GM21423 (cell line): Measurements from ENCODE around the gene CTSL.
"Not testable (repeated sequence)": the region's sequence is repeated elsewhere in the genome, so short reads cannot be mapped to it uniquely, and the experiment has no call there.

Experiments used
- ATAC-seq: cut with Tn5 transposase; IDR thresholded peaks from one replicate; pipeline ENCODE4 v1.9.1; 2021; ENCODE audit warnings: mild to moderate bottlenecking, moderate library complexity; ENCODE audit not compliant: unreplicated experiment

The CTSL gene

GRCh38 chr9:87751868-87752267, 25.9 kb downstream of the CTSL start:
- ATAC-seq = no peak

- no peak for ATAC-seq
These were observed 27.4 kb downstream of the CTSL start for GRCh38 chr9:87753313-87753712.

GRCh38 chr9:87758330-87758729, 32.4 kb downstream of the CTSL start:
- ATAC-seq = not testable (repeated sequence)

GRCh38 chr9:87759980-87760379, 34.1 kb downstream of the CTSL start:
- not testable (repeated sequence) for ATAC-seq

GRCh38 chr9:87760529-87760928, 34.6 kb downstream of the CTSL start:
- ATAC-seq = no peak

- ATAC-seq = no peak
These were observed 37.4 kb downstream of the CTSL start for GRCh38 chr9:87763286-87763685.

GRCh38 chr9:87765521-87765920, 39.6 kb downstream of the CTSL start:
- ATAC-seq = no peak

GRCh38 chr9:87766697-87767096, 40.8 kb downstream of the CTSL start:
- ATAC-seq = no peak

GRCh38 chr9:87770616-87771315, 44.8 kb downstream of the CTSL start:
- ATAC-seq = no peak

GRCh38 chr9:87771316-87772006, 45.5 kb downstream of the CTSL start:
- no peak for ATAC-seq

- no peak for ATAC-seq
These were observed 50.8 kb downstream of the CTSL start for GRCh38 chr9:87776481-87777379.

GRCh38 chr9:87778996-87779395, 53.1 kb downstream of the CTSL start:
- ATAC-seq = no peak
